ENCODE data around the gene THSD7B.

THSD7B gene

GRCh38 chr2:137182071-137182470, 416.7 kb downstream of the THSD7B start:
- TF ChIP-seq, protein P1, sequence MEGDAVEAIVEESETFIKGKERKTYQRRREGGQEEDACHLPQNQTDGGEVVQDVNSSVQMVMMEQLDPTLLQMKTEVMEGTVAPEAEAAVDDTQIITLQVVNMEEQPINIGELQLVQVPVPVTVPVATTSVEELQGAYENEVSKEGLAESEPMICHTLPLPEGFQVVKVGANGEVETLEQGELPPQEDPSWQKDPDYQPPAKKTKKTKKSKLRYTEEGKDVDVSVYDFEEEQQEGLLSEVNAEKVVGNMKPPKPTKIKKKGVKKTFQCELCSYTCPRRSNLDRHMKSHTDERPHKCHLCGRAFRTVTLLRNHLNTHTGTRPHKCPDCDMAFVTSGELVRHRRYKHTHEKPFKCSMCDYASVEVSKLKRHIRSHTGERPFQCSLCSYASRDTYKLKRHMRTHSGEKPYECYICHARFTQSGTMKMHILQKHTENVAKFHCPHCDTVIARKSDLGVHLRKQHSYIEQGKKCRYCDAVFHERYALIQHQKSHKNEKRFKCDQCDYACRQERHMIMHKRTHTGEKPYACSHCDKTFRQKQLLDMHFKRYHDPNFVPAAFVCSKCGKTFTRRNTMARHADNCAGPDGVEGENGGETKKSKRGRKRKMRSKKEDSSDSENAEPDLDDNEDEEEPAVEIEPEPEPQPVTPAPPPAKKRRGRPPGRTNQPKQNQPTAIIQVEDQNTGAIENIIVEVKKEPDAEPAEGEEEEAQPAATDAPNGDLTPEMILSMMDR (IDR thresholded peaks at IDR 0.05) = no peak

DNA sequence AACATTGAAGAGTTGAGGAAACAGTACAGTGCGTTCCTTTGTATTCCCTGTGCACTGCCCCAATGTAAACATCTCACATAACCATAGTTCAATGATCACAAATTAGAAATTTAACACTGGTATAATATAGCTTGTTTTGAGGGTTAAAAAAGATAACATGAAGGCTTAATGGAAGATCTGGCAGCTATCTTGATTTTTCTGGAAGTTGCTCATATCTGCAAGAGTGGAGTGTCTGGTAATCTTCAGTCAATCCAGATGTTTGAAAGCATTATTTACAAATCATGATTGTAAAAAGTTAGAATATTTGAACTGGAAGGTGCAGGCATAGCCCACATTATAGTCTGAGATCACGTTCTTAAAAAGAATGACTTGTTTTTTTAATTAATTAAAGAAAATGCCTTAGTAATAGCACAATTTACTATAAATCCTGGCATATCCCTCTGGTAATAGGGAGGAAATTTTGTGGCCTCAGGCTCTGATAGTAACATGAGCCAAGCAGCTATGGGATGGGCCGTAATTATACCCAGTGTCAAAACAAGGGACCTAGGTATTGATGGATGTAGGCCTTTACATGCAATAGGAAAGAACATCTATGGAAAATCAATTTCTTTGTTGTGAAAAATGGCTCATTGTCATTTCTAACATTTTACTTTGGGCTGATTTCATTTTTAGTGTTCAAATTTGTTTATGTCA, 418.0 kb downstream of the THSD7B start:
- TF ChIP-seq, protein P1 (IDR thresholded peaks at IDR 0.05) = no peak

GRCh38 chr2:137185378-137186078, 420.2 kb downstream of the THSD7B start:
- TF ChIP-seq, protein P1 (IDR thresholded peaks at IDR 0.05) = no peak

DNA sequence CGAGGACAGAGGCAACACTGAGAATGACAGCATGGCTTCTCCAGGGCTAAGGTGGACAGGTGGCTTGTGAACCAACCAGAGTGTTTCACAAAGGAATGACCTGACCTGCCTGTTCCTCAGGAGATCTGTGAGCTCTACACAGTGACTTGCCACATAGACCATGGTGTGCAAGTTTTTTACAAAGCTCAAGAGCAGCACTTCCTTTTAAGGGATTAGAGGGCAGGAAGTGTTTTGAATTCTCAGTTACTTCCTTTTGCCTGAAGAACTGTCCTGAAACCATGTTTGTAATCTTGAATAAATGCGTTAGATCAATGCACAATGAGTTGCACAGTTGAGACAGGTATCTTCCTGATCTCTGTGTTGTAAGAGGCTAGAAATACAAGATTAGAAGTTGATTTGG, 421.9 kb downstream of the THSD7B start:
- TF ChIP-seq, protein P1 (IDR thresholded peaks at IDR 0.05) = no peak

- TF ChIP-seq, protein P1 (IDR thresholded peaks at IDR 0.05) = no peak
These were observed 425.3 kb downstream of the THSD7B start for GRCh38 chr2:137190411-137191195.

GRCh38 chr2:137192366-137193310, 427.3 kb downstream of the THSD7B start:
- TF ChIP-seq, protein P1 (IDR thresholded peaks at IDR 0.05) = no peak

- TF ChIP-seq, protein P1 (IDR thresholded peaks at IDR 0.05) = no peak
These were observed 428.1 kb downstream of the THSD7B start for GRCh38 chr2:137193401-137193800.
